NCI-H2196 (cell line): ENCODE measurements around the gene HSPB9.

Experiments used
- DNase-seq: peaks from one replicate; lab custom pipeline; 2025; ENCODE audit not compliant: unreplicated experiment; lab: John Stamatoyannopoulos, UW

The HSPB9 gene

GRCh38 chr17:42098730-42099399 is 23.7 kb upstream of the HSPB9 start:
- no peak for DNase-seq

GRCh38 chr17:42101513-42102292 is 20.9 kb upstream of the HSPB9 start:
- peak; percentile 2 for DNase-seq

- no peak for DNase-seq
Measured at GRCh38 chr17:42103221-42103954, 19.2 kb upstream of the HSPB9 start.

- no peak for DNase-seq
Measured at GRCh38 chr17:42104264-42104663, 18.3 kb upstream of the HSPB9 start.

- DNase-seq: no peak
Measured at GRCh38 chr17:42106009-42106408, 16.6 kb upstream of the HSPB9 start.

GRCh38 chr17:42107124-42107523 is 15.5 kb upstream of the HSPB9 start:
- no peak for DNase-seq

GRCh38 chr17:42107597-42108576 is 14.7 kb upstream of the HSPB9 start:
- peak; percentile 83 for DNase-seq

GRCh38 chr17:42109086-42109485 is 13.5 kb upstream of the HSPB9 start:
- no peak for DNase-seq

- DNase-seq: no peak
Measured at GRCh38 chr17:42110301-42111264, 12.0 kb upstream of the HSPB9 start.

GRCh38 chr17:42111265-42111636 is 11.4 kb upstream of the HSPB9 start:
- DNase-seq: peak; percentile 33

GRCh38 chr17:42111871-42112551 is 10.6 kb upstream of the HSPB9 start:
- DNase-seq: no peak

GRCh38 chr17:42112552-42113176 is 9.9 kb upstream of the HSPB9 start, which contains the start of gene DHX58:
Gene DHX58 (minus strand): TSS chr17:42112714. CDS start chr17:42111892, 822 bp downstream.
- peak; percentile 60 for DNase-seq

GRCh38 chr17:42113293-42114069 is 9.1 kb upstream of the HSPB9 start:
- DNase-seq: no peak

GRCh38 chr17:42114118-42114517 is 8.5 kb upstream of the HSPB9 start:
- no peak for DNase-seq

GRCh38 chr17:42116705-42117396 is 5.8 kb upstream of the HSPB9 start:
- peak; percentile 74 for DNase-seq

GRCh38 chr17:42117397-42118125 is 5.0 kb upstream of the HSPB9 start:
- no peak for DNase-seq
